HEK293 (cell line): Measurements from ENCODE around the gene SNN.

Experiments
- CTCF ChIA-PET: fragments of 350-600 bp; formaldehyde crosslinking; extraction: SDS; loops from one replicate; lab custom pipeline; 2021; ENCODE audit warnings: antibody characterized with exemption; lab: Yijun Ruan, JAX
- POLR2A ChIA-PET: fragments of 300-600 bp; formaldehyde crosslinking; extraction: SDS; loops from one replicate; lab custom pipeline; 2020; ENCODE audit warnings: antibody characterized with exemption, inconsistent platforms; lab: Yijun Ruan, JAX
- H3K27ac ChIP-seq: fragments of 200-500 bp; sonication (Bioruptor generic); 2 replicates; pipeline ENCODE4 v1.5.1; 2014; ENCODE audit warnings: low read depth, low read length, control low read depth, inconsistent platforms; ENCODE audit errors: extremely low read depth
- H3K36me3 ChIP-seq, 2 experiments: fragments of 200-500 bp in 1 of 2; sonication (Bioruptor generic) in 1 of 2; 1 replicate in 1 of 2; 2 replicates in 1 of 2; pipeline ENCODE4 v1.5.1; 2014 to 2017; ENCODE audit warnings: inconsistent platforms in 2 of 2, low read length in 2 of 2; ENCODE audit not compliant: control insufficient read depth in 2 of 2, insufficient read depth in 1 of 2
- H3K4me1 ChIP-seq: fragments of 200-500 bp; sonication (Bioruptor generic); 2 replicates; pipeline ENCODE4 v1.5.1; 2014; ENCODE audit warnings: mild to moderate bottlenecking, low read length, inconsistent platforms; ENCODE audit not compliant: control insufficient read depth, insufficient read depth
- H3K4me3 ChIP-seq: 2 replicates; pipeline ENCODE4 v1.5.1; 2011; ENCODE audit warnings: low read depth, mild to moderate bottlenecking, control low read depth, low read length, moderate library complexity
- H3K9me3 ChIP-seq: fragments of 200-500 bp; sonication (Bioruptor generic); 2 replicates; pipeline ENCODE4 v1.5.1; 2014; ENCODE audit warnings: low read depth, low read length, inconsistent platforms; ENCODE audit not compliant: control insufficient read depth, insufficient read depth
- AEBP2 ChIP-seq: fragments of 450-650 bp; formaldehyde crosslinking; IDR thresholded peaks from 2 replicates; pipeline ENCODE4 v1.5.1; 2016; ENCODE audit warnings: missing biosample characterization, missing genetic modification characterization, borderline replicate concordance
- GLI4 ChIP-seq: fragments of 450-650 bp; formaldehyde crosslinking; IDR thresholded peaks from 2 replicates; pipeline ENCODE4 v1.5.1; 2016; ENCODE audit warnings: missing biosample characterization, missing genetic modification characterization
- GLIS1 ChIP-seq: fragments of 450-650 bp; formaldehyde crosslinking; IDR thresholded peaks from 2 replicates; pipeline ENCODE4 v1.5.1; 2016; ENCODE audit warnings: missing biosample characterization, missing genetic modification characterization
- HOXD13 ChIP-seq: sonication (generic); formaldehyde crosslinking; IDR thresholded peaks from 2 replicates; pipeline ENCODE4 v1.8.0; 2022; ENCODE audit warnings: missing genetic modification reagents, borderline replicate concordance
- KLF1 ChIP-seq: fragments of 450-650 bp; formaldehyde crosslinking; IDR thresholded peaks from 2 replicates; pipeline ENCODE4 v1.5.1; 2016; ENCODE audit warnings: missing biosample characterization, missing genetic modification characterization
- KLF10 ChIP-seq: fragments of 450-650 bp; IDR thresholded peaks from 2 replicates; pipeline ENCODE4 v1.5.1; 2018; ENCODE audit warnings: missing biosample characterization, mild to moderate bottlenecking, missing genetic modification characterization
- KLF7 ChIP-seq: fragments of 450-650 bp; formaldehyde crosslinking; IDR thresholded peaks from 2 replicates; pipeline ENCODE4 v1.5.1; 2016; ENCODE audit warnings: missing biosample characterization, missing genetic modification characterization, borderline replicate concordance
- RBAK ChIP-seq: fragments of 450-650 bp; formaldehyde crosslinking; IDR thresholded peaks from 2 replicates; pipeline ENCODE4 v1.5.1; 2016; ENCODE audit warnings: missing biosample characterization, missing genetic modification characterization
- TRIM28 ChIP-seq: IDR thresholded peaks from 2 replicates; pipeline ENCODE4 v1.6.1; 2011; ENCODE audit warnings: low read length, control low read depth, borderline replicate concordance
- ZBTB10 ChIP-seq: fragments of 450-650 bp; formaldehyde crosslinking; IDR thresholded peaks from 2 replicates; pipeline ENCODE4 v1.5.1; 2016; ENCODE audit warnings: missing biosample characterization, missing genetic modification characterization
- ZBTB48 ChIP-seq: fragments of 450-650 bp; formaldehyde crosslinking; IDR thresholded peaks from 2 replicates; pipeline ENCODE4 v1.5.1; 2016; ENCODE audit warnings: missing biosample characterization, missing genetic modification characterization
- ZIC2 ChIP-seq: fragments of 450-650 bp; formaldehyde crosslinking; IDR thresholded peaks from 2 replicates; pipeline ENCODE4 v1.5.1; 2016; ENCODE audit warnings: missing biosample characterization, missing genetic modification characterization
- ZNF146 ChIP-seq: fragments of 450-650 bp; formaldehyde crosslinking; IDR thresholded peaks from 2 replicates; pipeline ENCODE4 v1.5.1; 2016; ENCODE audit warnings: missing biosample characterization, missing genetic modification characterization
- ZNF169 ChIP-seq: fragments of 450-650 bp; formaldehyde crosslinking; IDR thresholded peaks from 2 replicates; pipeline ENCODE4 v1.5.1; 2016; ENCODE audit warnings: missing biosample characterization, missing genetic modification characterization
- ZNF214 ChIP-seq: fragments of 450-650 bp; formaldehyde crosslinking; IDR thresholded peaks from 2 replicates; pipeline ENCODE4 v1.5.1; 2017; ENCODE audit warnings: missing biosample characterization, mild to moderate bottlenecking, missing genetic modification characterization, borderline replicate concordance
- ZNF266 ChIP-seq: fragments of 450-650 bp; formaldehyde crosslinking; IDR thresholded peaks from 2 replicates; pipeline ENCODE4 v1.5.1; 2016; ENCODE audit warnings: missing biosample characterization, missing genetic modification characterization, low read depth
- ZNF366 ChIP-seq: fragments of 450-650 bp; formaldehyde crosslinking; conservative IDR thresholded peaks from 2 replicates; pipeline ENCODE4 v1.5.1; 2016; ENCODE audit warnings: missing biosample characterization, missing genetic modification characterization
- ZNF416 ChIP-seq: fragments of 450-650 bp; formaldehyde crosslinking; IDR thresholded peaks from 2 replicates; pipeline ENCODE4 v1.5.1; 2016; ENCODE audit warnings: missing biosample characterization, missing genetic modification characterization
- ZNF501 ChIP-seq: fragments of 450-650 bp; formaldehyde crosslinking; IDR thresholded peaks from 2 replicates; pipeline ENCODE4 v1.5.1; 2016; ENCODE audit warnings: missing biosample characterization, missing genetic modification characterization
- ZNF514 ChIP-seq: fragments of 450-650 bp; formaldehyde crosslinking; IDR thresholded peaks from 2 replicates; pipeline ENCODE4 v1.5.1; 2016; ENCODE audit warnings: missing biosample characterization, missing genetic modification characterization
- ZNF560 ChIP-seq: fragments of 450-650 bp; formaldehyde crosslinking; IDR thresholded peaks from 2 replicates; pipeline ENCODE4 v1.5.1; 2017; ENCODE audit warnings: missing biosample characterization, missing genetic modification characterization, borderline replicate concordance
- ZNF580 ChIP-seq: fragments of 450-650 bp; formaldehyde crosslinking; IDR thresholded peaks from 2 replicates; pipeline ENCODE4 v1.5.1; 2016; ENCODE audit warnings: missing biosample characterization, missing genetic modification characterization
- ZNF645 ChIP-seq: fragments of 450-650 bp; formaldehyde crosslinking; IDR thresholded peaks from 2 replicates; pipeline ENCODE4; 2016; ENCODE audit warnings: missing biosample characterization, missing genetic modification characterization
- ZNF654 ChIP-seq: fragments of 450-650 bp; formaldehyde crosslinking; IDR thresholded peaks from 2 replicates; pipeline ENCODE4 v1.5.1; 2016; ENCODE audit warnings: low read depth, missing biosample characterization, missing genetic modification characterization
- ZNF677 ChIP-seq: fragments of 450-650 bp; IDR thresholded peaks from 2 replicates; pipeline ENCODE4 v1.5.0; 2018; ENCODE audit warnings: missing biosample characterization, mild to moderate bottlenecking, missing genetic modification characterization, moderate library complexity
- ZNF768 ChIP-seq: fragments of 450-650 bp; formaldehyde crosslinking; IDR thresholded peaks from 2 replicates; pipeline ENCODE4 v1.5.1; 2018; ENCODE audit warnings: missing biosample characterization, mild to moderate bottlenecking, missing genetic modification characterization
- ZNF785 ChIP-seq: fragments of 450-650 bp; formaldehyde crosslinking; IDR thresholded peaks from 2 replicates; pipeline ENCODE4 v1.5.1; 2016; ENCODE audit warnings: missing biosample characterization, missing genetic modification characterization
- ZNF791 ChIP-seq: fragments of 450-650 bp; formaldehyde crosslinking; IDR thresholded peaks from 2 replicates; pipeline ENCODE4 v1.5.1; 2016; ENCODE audit warnings: missing biosample characterization, missing genetic modification characterization
- ZSCAN4 ChIP-seq: fragments of 450-650 bp; formaldehyde crosslinking; IDR thresholded peaks from 2 replicates; pipeline ENCODE4 v1.5.1; 2017; ENCODE audit warnings: missing biosample characterization, missing genetic modification characterization
- ZXDB ChIP-seq: fragments of 450-650 bp; formaldehyde crosslinking; IDR thresholded peaks from 2 replicates; pipeline ENCODE4 v1.5.1; 2016; ENCODE audit warnings: missing biosample characterization, missing genetic modification characterization
- TF ChIP-seq, protein P1 (sequence below): fragments of 450-650 bp; formaldehyde crosslinking; IDR thresholded peaks from 2 replicates; pipeline ENCODE4 v1.5.1; 2017; ENCODE audit warnings: missing biosample characterization, missing genetic modification characterization

SNN gene

DNA sequence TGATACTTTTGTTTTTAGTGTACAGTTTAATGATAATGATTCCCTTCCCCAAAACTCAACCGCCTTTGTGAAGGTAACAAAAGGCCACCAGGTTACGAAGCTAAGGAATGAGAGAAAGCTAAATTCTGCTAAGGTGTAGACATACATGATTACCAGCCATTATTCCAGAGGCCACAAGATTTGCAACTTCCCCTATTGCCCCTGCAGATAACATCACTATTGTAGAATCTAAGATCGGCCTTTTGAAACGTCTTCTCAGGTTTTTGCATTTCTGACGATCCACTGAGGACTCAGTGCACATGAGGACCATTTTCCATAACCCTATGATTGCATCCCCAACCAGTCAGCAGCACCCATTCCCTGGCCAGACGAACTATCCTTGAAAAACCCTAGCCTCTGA is 33.9 kb upstream of the SNN start:
- TF ChIP-seq ZNF366 (no peak), ZBTB10 (tag by site-specific recombination) (no peak), ZXDB (no peak), HOXD13 (CRISPR knock-in tag) (no peak), ZNF514 (no peak), KLF7 (tag by site-specific recombination) (no peak), ZNF266 (tag by site-specific recombination) (no peak), KLF1 (tag by site-specific recombination) (no peak), GLIS1 (no peak), ZIC2 (tag by site-specific recombination) (no peak), ZNF214 (tag by site-specific recombination) (no peak), ZBTB48 (tag by site-specific recombination) (no peak), ZSCAN4 (no peak), ZNF768 (tag by site-specific recombination) (no peak), ZNF560 (tag by site-specific recombination) (no peak), ZNF146 (tag by site-specific recombination) (no peak), ZNF416 (no peak), KLF10 (no peak), ZNF677 (tag by site-specific recombination) (no peak)
- H3K4me1 ChIP-seq = no peaks in the 10 kb centered on the region
- ChIA-PET POLR2A (no interaction called here), CTCF (interaction anchor here (0.9 kb wide), 1 partner anchor 229 kb away, joined by 3 read pairs; no protein-coding TSS in a partner anchor)
- H3K36me3 ChIP-seq = no peaks in the 10 kb centered on the region
- no peaks in the 10 kb centered on the region for H3K9me3 ChIP-seq
- no peak overlapping the region for H3K27ac ChIP-seq
- no peak overlapping the region for H3K4me3 ChIP-seq

GRCh38 chr16:11635113-11635652 is 33.1 kb upstream of the SNN start:
- ChIA-PET CTCF (interaction anchor here (0.9 to 1.2 kb wide), 2 partner anchors 230 to 672 kb away, joined by 3 read pairs; no protein-coding TSS in a partner anchor), POLR2A (no interaction called here)
- Histone ChIP-seq H3K36me3 (no peaks in the 10 kb centered on the region), H3K4me1 (no peaks in the 10 kb centered on the region), H3K27ac (no peak overlapping the region), H3K4me3 (no peak overlapping the region), H3K9me3 (no peaks in the 10 kb centered on the region)
- no peak for TF ChIP-seq ZNF580 (tag by site-specific recombination)
- no peak for TF ChIP-seq GLI4
- no peak for TF ChIP-seq ZNF785 (tag by site-specific recombination)
- no peak for TF ChIP-seq TRIM28
- no peak for TF ChIP-seq ZNF791 (tag by site-specific recombination)
- no peak for TF ChIP-seq ZNF169 (tag by site-specific recombination)
- TF ChIP-seq, protein P1, sequence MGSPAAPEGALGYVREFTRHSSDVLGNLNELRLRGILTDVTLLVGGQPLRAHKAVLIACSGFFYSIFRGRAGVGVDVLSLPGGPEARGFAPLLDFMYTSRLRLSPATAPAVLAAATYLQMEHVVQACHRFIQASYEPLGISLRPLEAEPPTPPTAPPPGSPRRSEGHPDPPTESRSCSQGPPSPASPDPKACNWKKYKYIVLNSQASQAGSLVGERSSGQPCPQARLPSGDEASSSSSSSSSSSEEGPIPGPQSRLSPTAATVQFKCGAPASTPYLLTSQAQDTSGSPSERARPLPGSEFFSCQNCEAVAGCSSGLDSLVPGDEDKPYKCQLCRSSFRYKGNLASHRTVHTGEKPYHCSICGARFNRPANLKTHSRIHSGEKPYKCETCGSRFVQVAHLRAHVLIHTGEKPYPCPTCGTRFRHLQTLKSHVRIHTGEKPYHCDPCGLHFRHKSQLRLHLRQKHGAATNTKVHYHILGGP = no peak
- no peak for TF ChIP-seq ZNF645 (tag by site-specific recombination)
- TF ChIP-seq AEBP2 (tag by site-specific recombination) = no peak
- no peak for TF ChIP-seq ZNF654
- TF ChIP-seq ZNF501 (tag by site-specific recombination) = no peak
- no peak for TF ChIP-seq ZNF366
- TF ChIP-seq RBAK (tag by site-specific recombination) = no peak
